AG04450 (cell line): ENCODE measurements around the gene NAT8L. TPM values are rescaled to one million over a fixed set of nuclear protein-coding genes. Genes with fewer than 3 reads are reported as not detected.

Experiments
- CTCF ChIA-PET: fragments of 300-600, 350-600 bp; formaldehyde crosslinking; extraction: SDS; loops from one replicate; lab custom pipeline; 2022; ENCODE audit warnings: antibody characterized with exemption, inconsistent platforms; lab: Charles Lee
- POLR2A ChIA-PET: fragments of 350-600 bp; formaldehyde crosslinking; extraction: SDS; loops from one replicate; lab custom pipeline; 2021; ENCODE audit warnings: antibody characterized with exemption, inconsistent platforms; lab: Yijun Ruan, JAX
- DNase-seq: peaks from one replicate; pipeline ENCODE4 v3.0.0-alpha.2; 2011; ENCODE audit warnings: low read depth, low spot score
- H3K27ac ChIP-seq: one replicate; pipeline ENCODE4 v1.5.1; 2012; ENCODE audit warnings: low read depth, low read length, control low read depth
- H3K27me3 ChIP-seq: one replicate; pipeline ENCODE4 v1.6.0; 2012; ENCODE audit warnings: low read length; ENCODE audit not compliant: control insufficient read depth, insufficient read depth
- H3K4me3 ChIP-seq: 2 replicates; pipeline ENCODE4 v1.5.1; 2011; ENCODE audit warnings: mild to moderate bottlenecking, low read depth, low read length, control low read depth
- H3K9me3 ChIP-seq: 2 replicates; pipeline ENCODE4 v1.5.1; 2012; ENCODE audit warnings: low read length; ENCODE audit not compliant: control insufficient read depth, insufficient read depth
- polyA plus RNA-seq: library from polyadenylated mRNA; depleted of rRNA; stranded (reverse); fragments of >200 nt; gene quantifications from 2 replicates; pipeline ENCODE4 v1.2.3, GENCODE V29; 2011
- TF ChIP-seq, protein P1 (sequence below): IDR thresholded peaks from 2 replicates; pipeline ENCODE4 v1.5.1; 2011; ENCODE audit warnings: low read depth, low read length, control low read depth, inconsistent platforms

The NAT8L gene
- polyA plus RNA-seq, 1 experiment: not detected

DNA sequence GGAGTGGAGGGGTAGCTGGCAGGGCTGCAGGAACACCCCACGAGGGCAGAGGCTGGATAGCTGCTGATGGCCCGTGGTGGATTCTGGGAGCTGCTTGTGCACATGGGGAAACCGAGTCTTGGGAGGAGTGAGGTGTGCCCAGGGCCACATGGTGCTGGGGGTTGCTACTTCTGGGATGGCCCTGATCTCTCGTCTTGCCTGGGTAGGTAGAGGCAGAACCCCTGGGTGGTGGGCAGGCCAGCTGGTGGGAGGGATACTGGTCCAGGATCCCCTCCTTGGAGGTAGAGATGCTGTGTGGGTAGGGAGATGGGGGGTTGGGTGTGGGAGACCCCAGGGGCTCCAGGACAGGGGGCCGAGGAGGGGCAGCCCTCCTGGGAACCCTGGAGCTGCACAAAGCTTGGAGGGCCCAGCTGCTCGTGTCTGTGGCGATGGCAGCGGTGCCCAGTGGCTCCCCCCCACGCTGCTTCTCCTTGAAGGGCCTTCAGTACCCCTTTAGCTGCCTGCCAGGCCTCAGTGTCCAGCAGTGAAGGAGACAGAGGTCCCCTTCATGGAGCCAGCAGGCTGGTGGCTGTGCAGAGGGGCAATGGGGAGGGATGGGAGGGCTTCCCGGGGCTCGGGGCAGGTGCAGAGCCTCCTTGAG is 3.2 kb downstream of the NAT8L start:
- Histone ChIP-seq H3K9me3 (no peaks in the 10 kb centered on the region; the same call in 1 of the 2 replicates), H3K27me3 (peaks cover 19% of the 10 kb centered on the region), H3K27ac (no peak overlapping the region), H3K4me3 (no peak overlapping the region)
- TF ChIP-seq, protein P1, sequence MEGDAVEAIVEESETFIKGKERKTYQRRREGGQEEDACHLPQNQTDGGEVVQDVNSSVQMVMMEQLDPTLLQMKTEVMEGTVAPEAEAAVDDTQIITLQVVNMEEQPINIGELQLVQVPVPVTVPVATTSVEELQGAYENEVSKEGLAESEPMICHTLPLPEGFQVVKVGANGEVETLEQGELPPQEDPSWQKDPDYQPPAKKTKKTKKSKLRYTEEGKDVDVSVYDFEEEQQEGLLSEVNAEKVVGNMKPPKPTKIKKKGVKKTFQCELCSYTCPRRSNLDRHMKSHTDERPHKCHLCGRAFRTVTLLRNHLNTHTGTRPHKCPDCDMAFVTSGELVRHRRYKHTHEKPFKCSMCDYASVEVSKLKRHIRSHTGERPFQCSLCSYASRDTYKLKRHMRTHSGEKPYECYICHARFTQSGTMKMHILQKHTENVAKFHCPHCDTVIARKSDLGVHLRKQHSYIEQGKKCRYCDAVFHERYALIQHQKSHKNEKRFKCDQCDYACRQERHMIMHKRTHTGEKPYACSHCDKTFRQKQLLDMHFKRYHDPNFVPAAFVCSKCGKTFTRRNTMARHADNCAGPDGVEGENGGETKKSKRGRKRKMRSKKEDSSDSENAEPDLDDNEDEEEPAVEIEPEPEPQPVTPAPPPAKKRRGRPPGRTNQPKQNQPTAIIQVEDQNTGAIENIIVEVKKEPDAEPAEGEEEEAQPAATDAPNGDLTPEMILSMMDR: no peak
- CTCF ChIA-PET: no interaction called here
- no peak for DNase-seq
- POLR2A ChIA-PET: no interaction called here

DNA sequence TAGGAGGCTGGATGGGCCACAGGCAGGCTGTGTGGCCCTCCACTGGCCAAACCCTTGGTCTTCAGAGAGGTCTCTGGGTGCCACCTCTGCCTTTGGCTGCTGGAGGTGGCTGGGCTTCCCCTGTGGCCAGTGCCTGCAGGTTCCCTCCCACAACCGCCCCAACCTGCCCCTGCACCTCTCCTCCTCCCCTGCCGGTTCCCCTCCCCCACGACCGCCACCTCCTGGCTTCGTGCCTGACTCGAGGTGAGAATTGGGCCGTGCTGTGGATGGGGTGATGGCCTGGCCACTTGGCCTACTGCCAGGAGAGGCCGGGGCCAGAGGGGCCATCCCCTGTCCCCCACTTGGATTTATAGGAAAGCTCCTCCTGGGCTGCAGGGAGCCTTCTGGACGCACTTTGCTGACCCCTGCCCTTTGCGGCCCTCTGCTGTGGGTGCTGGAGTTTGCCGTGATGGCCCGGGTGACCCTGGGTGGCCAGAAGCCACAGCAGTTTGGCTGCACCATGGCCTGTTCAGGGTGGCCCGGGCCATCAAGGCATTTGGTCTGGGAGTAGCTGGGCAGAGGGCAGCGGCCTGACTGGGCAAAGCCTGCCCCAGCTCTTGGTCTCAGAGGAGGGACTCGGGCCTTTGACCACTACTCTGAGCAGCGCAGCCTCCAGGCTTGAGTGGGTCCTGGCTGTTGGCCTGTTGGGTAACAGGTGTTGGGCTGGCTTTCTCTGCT is 3.8 kb downstream of the NAT8L start:
- Histone ChIP-seq H3K4me3 (no peak overlapping the region), H3K27ac (no peak overlapping the region), H3K27me3 (peaks cover 13% of the 10 kb centered on the region), H3K9me3 (no peaks in the 10 kb centered on the region; the same call in 1 of the 2 replicates)
- TF ChIP-seq, protein P1: no peak
- ChIA-PET CTCF (no interaction called here), POLR2A (no interaction called here)
- no peak for DNase-seq

DNA sequence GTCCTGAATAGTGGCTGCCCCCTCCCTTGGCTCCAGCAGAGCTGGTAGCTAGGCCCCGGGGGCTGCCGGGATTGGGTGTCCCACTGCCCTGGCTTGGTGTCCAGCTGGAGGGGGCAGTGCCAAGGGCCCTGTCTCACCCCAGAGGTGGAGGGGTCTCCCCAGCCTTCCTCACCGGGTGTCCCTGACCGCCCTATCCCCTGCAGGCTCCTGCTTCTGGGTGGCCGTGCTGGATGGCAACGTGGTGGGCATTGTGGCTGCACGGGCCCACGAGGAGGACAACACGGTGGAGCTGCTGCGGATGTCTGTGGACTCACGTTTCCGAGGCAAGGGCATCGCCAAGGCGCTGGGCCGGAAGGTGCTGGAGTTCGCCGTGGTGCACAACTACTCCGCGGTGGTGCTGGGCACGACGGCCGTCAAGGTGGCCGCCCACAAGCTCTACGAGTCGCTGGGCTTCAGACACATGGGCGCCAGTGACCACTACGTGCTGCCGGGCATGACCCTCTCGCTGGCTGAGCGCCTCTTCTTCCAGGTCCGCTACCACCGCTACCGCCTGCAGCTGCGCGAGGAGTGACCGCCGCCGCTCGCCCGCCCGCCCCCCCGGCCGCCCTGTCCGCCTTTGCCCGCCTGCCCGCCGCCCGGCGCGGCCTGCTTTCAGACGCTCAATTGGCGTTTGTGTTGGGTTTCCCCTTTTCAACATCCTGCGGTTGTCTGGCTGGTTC is 4.6 kb downstream of the NAT8L start:
- TF ChIP-seq, protein P1: no peak
- no peak overlapping the region for H3K4me3 ChIP-seq
- no peak for DNase-seq
- no peak overlapping the region for H3K27ac ChIP-seq
- peaks cover 10% of the 10 kb centered on the region for H3K27me3 ChIP-seq
- CTCF ChIA-PET: no interaction called here
- POLR2A ChIA-PET: no interaction called here
- H3K9me3 ChIP-seq: peaks cover 2% of the 10 kb centered on the region; the same call in 1 of the 2 replicates

DNA sequence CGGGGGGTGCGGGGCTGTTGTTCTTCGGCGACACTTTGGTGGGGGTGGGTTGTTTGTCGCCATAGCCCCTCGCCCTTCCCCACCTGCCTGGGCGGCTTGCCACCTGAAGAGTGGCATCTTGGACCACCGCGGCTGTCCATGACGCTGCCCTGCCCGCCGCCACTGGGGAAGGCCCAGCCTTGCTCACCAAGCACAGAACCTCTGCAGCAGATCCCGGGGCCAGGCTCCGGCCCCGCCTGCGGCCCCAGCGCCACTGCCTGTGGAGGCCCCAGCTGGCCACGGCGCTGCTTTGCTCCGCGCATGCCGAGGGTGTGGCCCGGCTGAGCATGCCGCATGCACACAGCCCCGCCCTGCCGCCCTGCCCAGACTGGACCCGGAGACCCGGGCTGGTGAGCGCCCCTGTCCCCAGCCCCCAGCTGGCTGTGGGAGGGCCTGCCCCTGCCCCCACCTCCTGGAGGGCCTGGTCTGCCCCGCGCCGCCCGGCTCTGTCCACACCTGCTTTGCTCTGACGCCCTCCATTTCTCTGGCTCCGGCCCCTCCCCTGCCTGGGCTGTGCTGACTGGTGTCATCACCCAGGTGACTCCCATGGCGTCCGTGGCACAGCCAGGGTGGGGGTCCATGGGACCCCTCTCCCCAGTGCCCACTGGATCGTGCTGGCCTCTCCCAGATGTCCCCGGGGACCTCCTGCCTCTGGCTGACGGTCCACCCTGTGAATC is 5.3 kb downstream of the NAT8L start:
- ChIA-PET POLR2A (no interaction called here), CTCF (no interaction called here)
- peaks cover 10% of the 10 kb centered on the region for H3K27me3 ChIP-seq
- TF ChIP-seq, protein P1: no peak
- no peak overlapping the region for H3K4me3 ChIP-seq
- H3K27ac ChIP-seq: no peak overlapping the region
- H3K9me3 ChIP-seq: peaks cover 2% of the 10 kb centered on the region; the same call in 1 of the 2 replicates
- DNase-seq: no peak
